Ascending aorta (tissue), 2 donors: Measurements from ENCODE around the gene PLB1. TPM values are rescaled to one million over a fixed set of nuclear protein-coding genes. Genes with fewer than 3 reads are reported as not detected.

Experiments
- DNase-seq, 2 donors: peaks; one replicate each; pipeline ENCODE4 v3.0.0-alpha.2; 2019; ENCODE audit warnings: low spot score in 2 of 2
- H3K27ac ChIP-seq, 2 donors: fragments of 200-600 bp; sonication (generic); one replicate each; pipeline ENCODE4 v1.5.1; 2016 to 2017; ENCODE audit warnings: mild to moderate bottlenecking in 1 of 2
- H3K27me3 ChIP-seq: fragments of 200-600 bp; sonication (generic); one replicate; pipeline ENCODE4 v1.5.1; 2017
- H3K36me3 ChIP-seq, 2 donors: fragments of 200-600 bp; sonication (generic); one replicate each; pipeline ENCODE4 v1.5.1; 2016
- H3K4me1 ChIP-seq, 2 donors: fragments of 200-600 bp; sonication (generic); one replicate each; pipeline ENCODE4 v1.5.1; 2016 to 2017; ENCODE audit warnings: mild to moderate bottlenecking in 1 of 2
- H3K4me3 ChIP-seq, 2 donors: fragments of 200-600 bp; sonication (generic); one replicate each; pipeline ENCODE4 v1.5.1; 2016 to 2017; ENCODE audit warnings: mild to moderate bottlenecking in 1 of 2
- H3K9me3 ChIP-seq, 2 donors: fragments of 200-600 bp; sonication (generic); one replicate each; pipeline ENCODE4 v1.5.1; 2016
- intact Hi-C: fragments of 100-400 bp; cut with DNase I; formaldehyde crosslinking; loops from one replicate; pipeline ENCODE4 v1.15.1; 2023
- total RNA-seq: library from RNA; depleted of rRNA; stranded (reverse); fragments of >200 nt; gene quantifications from one replicate; pipeline ENCODE4 v1.1.0, GENCODE V29; 2016
- TF ChIP-seq, protein P1 (sequence below), 3 experiments: fragments of 200-600 bp in 2 of 3; fragments of 450-650 bp in 1 of 3; sonication (generic) in 2 of 3; IDR thresholded peaks; one replicate each; pipeline ENCODE4 v1.5.1; 2016 to 2019; ENCODE audit warnings: antibody characterized with exemption in 3 of 3, mild to moderate bottlenecking in 1 of 3, moderate library complexity in 1 of 3

The PLB1 gene
- total RNA-seq, 1 donor from 2014 or later, result 9.7 TPM

DNA sequence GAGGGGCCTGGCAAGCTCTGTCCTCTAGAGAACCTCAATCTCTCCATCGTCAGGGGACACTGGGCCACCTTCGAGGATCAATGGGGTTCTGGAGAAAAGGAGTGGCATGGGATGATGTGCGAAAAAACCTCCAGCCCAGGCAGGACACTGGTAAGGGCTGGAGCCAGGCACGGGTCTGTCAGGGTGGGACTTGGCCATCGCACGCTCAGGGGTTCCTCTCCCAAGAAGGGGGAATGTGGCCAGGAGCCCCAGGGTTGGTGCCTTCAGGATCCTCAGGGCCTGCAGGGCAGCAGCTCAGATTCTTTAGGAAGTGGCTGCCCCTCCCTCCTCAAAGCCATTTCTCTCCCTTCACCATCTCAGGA lies 46.8 kb upstream of the PLB1 start:
- H3K27ac ChIP-seq, result no peak overlapping the region
- DNase-seq, result peak in 1 of 2 donors; percentile 60
- intact Hi-C loops, result loop anchor here (5.0 kb wide), 1 partner anchor 692 kb away; no protein-coding TSS in a partner anchor

DNA sequence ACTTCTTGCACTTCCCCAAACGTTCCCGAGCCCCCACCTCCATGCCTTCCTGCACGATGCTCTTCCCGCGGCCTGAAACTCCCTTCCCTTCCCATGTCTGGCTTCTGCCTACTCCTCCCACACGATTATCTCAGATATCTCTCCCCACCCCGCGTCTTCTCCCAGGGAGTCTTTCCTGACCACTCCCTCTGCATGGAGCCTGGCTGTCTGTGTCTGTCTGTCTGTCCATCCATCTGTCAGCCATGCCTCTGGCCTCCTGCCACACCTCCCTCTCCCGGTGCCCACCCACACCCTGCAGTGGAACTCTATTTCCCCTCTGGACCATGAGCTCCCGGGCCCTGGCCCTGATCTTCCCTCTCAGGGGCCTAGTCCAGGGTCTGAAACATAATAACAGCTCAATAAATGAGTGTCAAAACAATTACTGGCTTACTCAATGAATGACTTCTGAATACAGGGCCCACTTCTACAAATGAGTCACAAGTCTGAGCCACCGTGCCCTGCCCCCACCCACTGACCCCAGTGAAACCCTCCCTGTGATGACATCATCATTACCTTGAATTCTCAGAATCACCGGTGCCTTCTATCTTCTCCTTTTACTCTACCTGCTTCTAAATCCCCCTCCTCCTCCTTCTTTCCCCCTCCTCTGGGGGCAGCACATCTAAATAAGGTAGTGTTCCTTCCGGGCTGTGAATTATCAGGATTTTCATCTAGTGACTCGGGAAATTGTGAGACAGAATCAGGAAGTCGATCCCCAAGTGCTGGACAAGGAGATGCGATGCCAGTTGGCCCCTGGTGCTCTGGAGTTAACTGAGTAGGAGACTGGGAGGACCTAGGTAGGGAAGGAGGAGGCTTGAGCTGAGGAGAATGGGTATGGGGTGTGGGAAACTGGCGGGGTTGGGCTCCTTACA lies 46.1 kb upstream of the PLB1 start:
- no peaks in the 10 kb centered on the region for H3K36me3 ChIP-seq

More for the DNA sequence above, 46.8 kb upstream of the PLB1 start:
- Histone ChIP-seq H3K36me3 (no peaks in the 10 kb centered on the region), H3K4me1 (no peaks in the 10 kb centered on the region), H3K9me3 (no peaks in the 10 kb centered on the region), H3K4me3 (no peak overlapping the region), H3K27me3 (no peaks in the 10 kb centered on the region)
- TF ChIP-seq, protein P1, sequence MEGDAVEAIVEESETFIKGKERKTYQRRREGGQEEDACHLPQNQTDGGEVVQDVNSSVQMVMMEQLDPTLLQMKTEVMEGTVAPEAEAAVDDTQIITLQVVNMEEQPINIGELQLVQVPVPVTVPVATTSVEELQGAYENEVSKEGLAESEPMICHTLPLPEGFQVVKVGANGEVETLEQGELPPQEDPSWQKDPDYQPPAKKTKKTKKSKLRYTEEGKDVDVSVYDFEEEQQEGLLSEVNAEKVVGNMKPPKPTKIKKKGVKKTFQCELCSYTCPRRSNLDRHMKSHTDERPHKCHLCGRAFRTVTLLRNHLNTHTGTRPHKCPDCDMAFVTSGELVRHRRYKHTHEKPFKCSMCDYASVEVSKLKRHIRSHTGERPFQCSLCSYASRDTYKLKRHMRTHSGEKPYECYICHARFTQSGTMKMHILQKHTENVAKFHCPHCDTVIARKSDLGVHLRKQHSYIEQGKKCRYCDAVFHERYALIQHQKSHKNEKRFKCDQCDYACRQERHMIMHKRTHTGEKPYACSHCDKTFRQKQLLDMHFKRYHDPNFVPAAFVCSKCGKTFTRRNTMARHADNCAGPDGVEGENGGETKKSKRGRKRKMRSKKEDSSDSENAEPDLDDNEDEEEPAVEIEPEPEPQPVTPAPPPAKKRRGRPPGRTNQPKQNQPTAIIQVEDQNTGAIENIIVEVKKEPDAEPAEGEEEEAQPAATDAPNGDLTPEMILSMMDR (IDR thresholded peaks at IDR 0.05), result no peak

DNA sequence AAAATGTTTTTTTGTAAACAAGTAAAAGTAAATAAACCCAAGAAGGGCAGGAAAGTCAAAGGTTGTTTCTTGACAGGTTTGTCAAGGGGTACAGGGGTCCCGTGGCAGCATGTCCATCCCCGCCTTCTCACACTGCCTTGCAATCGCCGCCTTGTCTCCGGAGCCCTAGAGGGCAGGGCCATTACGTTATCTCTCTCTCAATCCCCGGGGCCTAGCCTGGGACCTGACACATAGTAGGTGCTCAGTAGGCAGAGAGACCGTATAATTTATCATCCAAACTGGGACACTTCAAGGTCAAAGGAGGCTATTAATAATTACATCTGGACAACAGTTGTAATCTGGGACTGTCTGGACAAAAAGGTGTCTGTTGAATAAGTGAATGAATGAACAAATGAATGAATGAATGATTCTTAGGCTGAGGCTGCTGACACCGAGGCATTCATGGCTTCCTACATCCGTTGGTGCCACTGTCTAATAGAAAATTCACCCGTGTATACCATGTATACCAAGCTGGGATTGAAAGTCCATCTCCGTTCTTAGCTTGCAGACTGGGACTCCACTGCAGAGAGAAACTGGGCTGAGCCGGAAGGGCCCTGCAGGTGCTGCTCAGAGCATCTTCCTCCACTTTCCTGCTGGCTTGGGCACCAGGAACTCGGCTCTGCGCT lies 44.8 kb upstream of the PLB1 start:
- Histone ChIP-seq H3K27ac (no peak overlapping the region), H3K4me3 (no peak overlapping the region), H3K27me3 (no peaks in the 10 kb centered on the region), H3K9me3 (no peaks in the 10 kb centered on the region), H3K4me1 (no peaks in the 10 kb centered on the region), H3K36me3 (no peaks in the 10 kb centered on the region)
- intact Hi-C loops, result loop anchor here (5.0 kb wide), 1 partner anchor 769 kb away; no protein-coding TSS in a partner anchor
- DNase-seq, result peak in 1 of 2 donors; percentile 59
- TF ChIP-seq, protein P1 (IDR thresholded peaks at IDR 0.05), result no peak

More for the DNA sequence above, 46.1 kb upstream of the PLB1 start:
- H3K9me3 ChIP-seq, result no peaks in the 10 kb centered on the region
- TF ChIP-seq, protein P1 (IDR thresholded peaks at IDR 0.05), result no peak
- no peak overlapping the region for H3K4me3 ChIP-seq
- H3K4me1 ChIP-seq, result no peaks in the 10 kb centered on the region
- intact Hi-C loops, result loop anchor here (5.0 kb wide), 2 partner anchors 692 to 767 kb away; no protein-coding TSS in a partner anchor
- no peak overlapping the region for H3K27ac ChIP-seq
- no peaks in the 10 kb centered on the region for H3K27me3 ChIP-seq
- peak in 1 of 2 donors; percentile 61 for DNase-seq

DNA sequence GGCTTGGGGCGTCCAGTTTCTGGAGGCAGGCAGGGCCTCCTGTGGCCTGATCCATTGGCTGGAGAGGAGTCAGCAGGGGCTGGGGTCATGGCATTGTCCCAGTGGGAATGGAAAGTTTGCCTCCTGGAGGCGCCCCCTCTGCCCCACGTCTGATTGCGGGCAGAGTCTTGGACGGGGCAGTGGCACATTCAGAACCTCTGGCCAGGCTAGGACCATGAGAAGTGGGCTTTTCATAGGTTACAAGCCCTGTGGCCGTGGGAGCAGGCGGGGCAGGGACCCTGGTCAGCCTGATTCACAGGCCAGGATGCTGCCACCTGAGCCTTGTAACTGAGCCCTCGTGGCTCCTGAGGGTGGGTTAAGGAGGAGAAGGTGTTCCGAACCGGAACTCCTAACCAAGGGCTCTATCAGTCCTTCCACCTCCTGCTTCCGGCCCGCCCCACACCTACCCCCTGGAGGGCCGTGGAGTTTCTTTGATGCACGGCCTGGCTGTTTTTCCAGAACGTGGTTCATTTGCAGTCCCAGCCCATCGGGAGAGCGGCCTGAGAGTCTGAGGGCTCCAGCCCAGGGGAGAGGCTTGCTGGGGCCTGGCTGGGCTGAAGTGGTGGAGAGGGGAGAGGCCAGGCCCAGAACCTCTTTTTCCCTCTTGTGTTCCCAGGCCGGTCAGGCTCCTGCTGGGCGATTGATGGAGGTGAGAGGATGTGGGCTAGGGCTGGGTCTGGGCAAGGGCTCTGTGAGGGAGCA lies 43.9 kb upstream of the PLB1 start:
- intact Hi-C loops, result loop anchor here (1.0 to 5.0 kb wide), 2 partner anchors 749 to 770 kb away; no protein-coding TSS in a partner anchor
- peak in 1 of 2 donors; percentile 57 for DNase-seq
- H3K36me3 ChIP-seq, result no peaks in the 10 kb centered on the region
- H3K27me3 ChIP-seq, result no peaks in the 10 kb centered on the region
- H3K9me3 ChIP-seq, result no peaks in the 10 kb centered on the region
- TF ChIP-seq, protein P1 (IDR thresholded peaks at IDR 0.05), result no peak
- no peaks in the 10 kb centered on the region for H3K4me1 ChIP-seq
- no peak overlapping the region for H3K4me3 ChIP-seq
- H3K27ac ChIP-seq, result no peak overlapping the region

DNA sequence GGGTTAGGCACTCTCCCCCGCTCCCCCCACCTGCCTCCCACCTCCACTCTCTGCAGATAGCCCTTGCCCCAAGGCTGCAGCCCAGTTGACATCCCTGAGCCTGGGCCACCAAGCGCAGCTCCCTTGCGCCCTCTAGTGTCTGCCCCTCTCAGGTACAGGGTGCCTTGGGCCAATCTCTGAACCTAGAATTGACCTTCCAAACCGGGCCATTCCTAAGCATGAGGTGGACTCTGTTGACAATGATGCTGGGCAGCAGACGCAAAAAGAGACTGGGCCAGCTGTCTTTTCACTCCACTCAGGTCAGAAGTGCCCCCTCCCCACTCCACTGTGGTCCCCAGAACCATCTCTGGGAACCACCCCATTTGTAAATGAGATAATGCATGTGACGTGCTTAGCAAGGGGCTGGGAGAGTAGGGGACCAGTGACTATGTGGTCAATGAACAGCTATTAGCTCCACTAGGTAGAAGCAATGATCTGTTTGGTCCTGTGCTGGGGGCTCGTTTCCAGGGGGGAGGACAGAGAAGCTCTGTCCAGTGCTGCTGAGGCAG lies 43.3 kb upstream of the PLB1 start:
- intact Hi-C loops, result loop anchor here (1.0 to 5.0 kb wide), 2 partner anchors 749 to 770 kb away; no protein-coding TSS in a partner anchor
- Histone ChIP-seq H3K4me1 (no peaks in the 10 kb centered on the region), H3K27me3 (no peaks in the 10 kb centered on the region), H3K4me3 (no peak overlapping the region), H3K9me3 (no peaks in the 10 kb centered on the region), H3K36me3 (no peaks in the 10 kb centered on the region), H3K27ac (no peak overlapping the region)
- TF ChIP-seq, protein P1 (IDR thresholded peaks at IDR 0.05), result peak; percentile 80 to 91 (median 82)
- DNase-seq, result peak in 1 of 2 donors; percentile 81
